GM18907 (cell line): Measurements from ENCODE around the gene ZFHX2.

Experiments
- ATAC-seq: cut with Tn5 transposase; IDR thresholded peaks from one replicate; pipeline ENCODE4 v1.9.1; 2021; ENCODE audit warnings: mild to moderate bottlenecking, moderate library complexity; ENCODE audit not compliant: unreplicated experiment

Gene ZFHX2

GRCh38 chr14:23481362-23481970, 70.1 kb downstream of the ZFHX2 start:
- no peak for ATAC-seq

GRCh38 chr14:23478109-23478759, 73.3 kb downstream of the ZFHX2 start:
- no peak for ATAC-seq

DNA sequence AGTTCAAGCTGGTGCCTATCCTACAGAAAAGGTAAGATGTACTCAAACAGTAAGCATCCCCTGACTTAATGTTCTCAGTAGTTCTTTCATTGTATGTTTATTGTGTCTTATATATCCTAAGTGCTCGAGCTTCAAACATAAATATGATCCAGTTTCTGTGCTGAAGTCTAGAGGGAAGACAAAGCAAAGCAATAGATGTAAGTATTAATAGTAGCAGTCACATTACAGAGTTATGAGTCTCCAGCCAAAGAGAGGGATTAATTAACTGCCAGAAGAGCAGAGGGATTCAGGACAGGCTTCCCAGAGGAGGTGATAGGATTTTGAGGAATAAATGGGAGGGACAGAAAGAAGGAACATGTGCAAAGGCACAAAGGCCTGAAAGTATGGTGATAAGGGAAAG, 80.6 kb downstream of the ZFHX2 start:
- no peak for ATAC-seq
